SU-DHL-6 (cell line): Measurements from ENCODE around the gene SPSB2.

Experiments
- EZH2phosphoT487 ChIP-seq: fragments of 200-600 bp; sonication (generic), shearing (Covaris generic); conservative IDR thresholded peaks from 2 replicates; pipeline ENCODE4 v1.6.1; 2018; ENCODE audit warnings: mild to moderate bottlenecking, antibody characterized with exemption, low read length, moderate library complexity, mixed read lengths
- TF ChIP-seq, protein P1 (sequence below): fragments of 200-600 bp; sonication (generic); IDR thresholded peaks from one replicate; pipeline ENCODE4 v1.5.1; 2017; ENCODE audit warnings: antibody characterized with exemption, mild to moderate bottlenecking, low read length, moderate library complexity; ENCODE audit not compliant: insufficient read depth, poor library complexity, severe bottlenecking

DNA sequence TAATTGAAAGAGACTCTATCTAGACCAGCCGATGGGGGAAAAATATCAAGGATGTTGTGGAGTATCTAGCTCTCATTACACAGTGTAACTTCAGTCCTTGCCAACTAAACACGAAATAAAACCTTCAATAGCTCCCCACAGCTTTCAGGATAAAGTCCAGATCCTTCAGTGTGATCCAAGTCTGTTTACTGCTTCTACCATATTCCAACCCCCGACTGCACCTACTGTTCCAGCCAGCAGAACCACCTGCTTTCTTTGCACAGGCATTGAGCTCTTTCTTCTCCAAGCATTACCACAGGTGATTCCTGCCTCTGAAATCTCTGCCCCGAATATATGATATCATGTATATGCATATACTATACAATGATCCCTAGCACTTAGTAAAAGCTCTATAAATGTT lies 29.3 kb upstream of the SPSB2 start:
- TF ChIP-seq, protein P1, sequence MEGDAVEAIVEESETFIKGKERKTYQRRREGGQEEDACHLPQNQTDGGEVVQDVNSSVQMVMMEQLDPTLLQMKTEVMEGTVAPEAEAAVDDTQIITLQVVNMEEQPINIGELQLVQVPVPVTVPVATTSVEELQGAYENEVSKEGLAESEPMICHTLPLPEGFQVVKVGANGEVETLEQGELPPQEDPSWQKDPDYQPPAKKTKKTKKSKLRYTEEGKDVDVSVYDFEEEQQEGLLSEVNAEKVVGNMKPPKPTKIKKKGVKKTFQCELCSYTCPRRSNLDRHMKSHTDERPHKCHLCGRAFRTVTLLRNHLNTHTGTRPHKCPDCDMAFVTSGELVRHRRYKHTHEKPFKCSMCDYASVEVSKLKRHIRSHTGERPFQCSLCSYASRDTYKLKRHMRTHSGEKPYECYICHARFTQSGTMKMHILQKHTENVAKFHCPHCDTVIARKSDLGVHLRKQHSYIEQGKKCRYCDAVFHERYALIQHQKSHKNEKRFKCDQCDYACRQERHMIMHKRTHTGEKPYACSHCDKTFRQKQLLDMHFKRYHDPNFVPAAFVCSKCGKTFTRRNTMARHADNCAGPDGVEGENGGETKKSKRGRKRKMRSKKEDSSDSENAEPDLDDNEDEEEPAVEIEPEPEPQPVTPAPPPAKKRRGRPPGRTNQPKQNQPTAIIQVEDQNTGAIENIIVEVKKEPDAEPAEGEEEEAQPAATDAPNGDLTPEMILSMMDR = no peak
- TF ChIP-seq EZH2phosphoT487 = no peak
